Smooth muscle cell (in vitro differentiated cells): ENCODE results near the gene PLRG1. TPM values are rescaled to one million over a fixed set of nuclear protein-coding genes. Genes with fewer than 3 reads are reported as not detected.

Experiments
- DNase-seq: peaks from one replicate; lab custom pipeline; 2025; ENCODE audit not compliant: unreplicated experiment; lab: John Stamatoyannopoulos, UW
- H2AFZ ChIP-seq: fragments of 200-600 bp; sonication (generic); 2 replicates; pipeline ENCODE4 v1.6.0; 2016; ENCODE audit warnings: antibody characterized with exemption, low read depth, mild to moderate bottlenecking
- H3F3A ChIP-seq: fragments of 200-600 bp; sonication (generic); 2 replicates; pipeline ENCODE4 v1.6.0; 2017; ENCODE audit warnings: antibody characterized with exemption, low read depth
- H3K27ac ChIP-seq: fragments of 200-600 bp; sonication (generic); 2 replicates; pipeline ENCODE4 v1.5.1; 2016; ENCODE audit warnings: low read depth, mild to moderate bottlenecking
- H3K27me3 ChIP-seq: fragments of 200-600 bp; sonication (generic); 2 replicates; pipeline ENCODE4 v1.6.1; 2016; ENCODE audit warnings: low read depth, mild to moderate bottlenecking
- H3K36me3 ChIP-seq: fragments of 200-600 bp; sonication (generic); 2 replicates; pipeline ENCODE4 v1.5.1; 2016; ENCODE audit warnings: low read depth
- H3K4me1 ChIP-seq: fragments of 200-600 bp; sonication (generic); 2 replicates; pipeline ENCODE4 v1.5.1; 2016; ENCODE audit warnings: low read depth
- H3K4me2 ChIP-seq: fragments of 200-600 bp; sonication (generic); 2 replicates; pipeline ENCODE4 v1.6.0; 2016; ENCODE audit warnings: mild to moderate bottlenecking
- H3K4me3 ChIP-seq: fragments of 200-600 bp; sonication (generic); 2 replicates; pipeline ENCODE4 v1.5.1; 2016; ENCODE audit warnings: mild to moderate bottlenecking
- H3K79me2 ChIP-seq: fragments of 200-600 bp; sonication (generic); 2 replicates; pipeline ENCODE4 v1.6.0; 2016; ENCODE audit warnings: low read depth, mild to moderate bottlenecking
- H3K9ac ChIP-seq: fragments of 200-600 bp; sonication (generic); 2 replicates; pipeline ENCODE4 v1.6.0; 2016; ENCODE audit warnings: low read depth
- H3K9me3 ChIP-seq: fragments of 200-600 bp; sonication (generic); replicated peaks from 2 replicates; pipeline ENCODE4 v1.5.1; 2016; ENCODE audit warnings: low read depth
- H4K20me1 ChIP-seq: fragments of 200-600 bp; sonication (generic); 2 replicates; pipeline ENCODE4 v1.6.0; 2016; ENCODE audit warnings: low read depth
- CTCF ChIP-seq: fragments of 200-600 bp; sonication (generic); IDR thresholded peaks from 2 replicates; pipeline ENCODE4 v1.5.1; 2017; ENCODE audit warnings: borderline replicate concordance, mild to moderate bottlenecking, antibody characterized with exemption; ENCODE audit not compliant: insufficient read depth, poor library complexity, severe bottlenecking
- WGBS: methylation state at CpG from one replicate; pipeline ENCODE4 v1.1.7; 2016; ENCODE audit warnings: low lambda C conversion rate; 5-methylcytosine and 5-hydroxymethylcytosine counted together
- polyA plus RNA-seq: library from polyadenylated mRNA; unstranded; fragments of >200 nt; fragmentation: Nextera tagmentation; extraction: Ambion mirVana; gene quantifications from 2 replicates; pipeline ENCODE4 v1.2.1, GENCODE V29; 2016
- total RNA-seq: library from RNA; depleted of rRNA; stranded (reverse); fragments of >200 nt; gene quantifications from 2 replicates; pipeline ENCODE4 v1.2.3, GENCODE V29; 2014

The PLRG1 gene
- total and polyA plus RNA-seq, 2 experiments from 2014 or later, result 66.2 to 88.1 TPM

GRCh38 chr4:154589296-154590197, 39.3 kb upstream of the PLRG1 start:
- TF ChIP-seq CTCF, result no peak
- H3K9ac ChIP-seq, result no peak overlapping the region
- no peaks in the 10 kb centered on the region for H3K9me3 ChIP-seq
- H3K4me3 ChIP-seq, result peak overlapping the region; percentile 33
- H3F3A ChIP-seq, result no peaks in the 10 kb centered on the region
- H3K4me1 ChIP-seq, result no peaks in the 10 kb centered on the region
- H3K27me3 ChIP-seq, result no peaks in the 10 kb centered on the region
- no peak for DNase-seq
- H3K27ac ChIP-seq, result no peak overlapping the region
- no peak overlapping the region for H3K4me2 ChIP-seq
- no peaks in the 10 kb centered on the region for H3K79me2 ChIP-seq
- H2AFZ ChIP-seq, result no peak overlapping the region
- no peaks in the 10 kb centered on the region for H3K36me3 ChIP-seq
- no peaks in the 10 kb centered on the region for H4K20me1 ChIP-seq
- WGBS, result 75% methylated on average over 7 of the region's 7 CpGs

GRCh38 chr4:154588198-154588597, 38.0 kb upstream of the PLRG1 start:
- no peak for DNase-seq
- Histone ChIP-seq H3K4me2 (no peak overlapping the region), H3F3A (no peaks in the 10 kb centered on the region), H3K4me1 (no peaks in the 10 kb centered on the region), H3K9ac (no peak overlapping the region), H2AFZ (no peak overlapping the region), H3K79me2 (no peaks in the 10 kb centered on the region), H3K9me3 (no peaks in the 10 kb centered on the region), H3K27ac (no peak overlapping the region), H4K20me1 (no peaks in the 10 kb centered on the region), H3K27me3 (no peaks in the 10 kb centered on the region), H3K36me3 (no peaks in the 10 kb centered on the region), H3K4me3 (no peak overlapping the region)
- no peak for TF ChIP-seq CTCF
- WGBS, result 86% methylated on average over 2 of the region's 2 CpGs

DNA sequence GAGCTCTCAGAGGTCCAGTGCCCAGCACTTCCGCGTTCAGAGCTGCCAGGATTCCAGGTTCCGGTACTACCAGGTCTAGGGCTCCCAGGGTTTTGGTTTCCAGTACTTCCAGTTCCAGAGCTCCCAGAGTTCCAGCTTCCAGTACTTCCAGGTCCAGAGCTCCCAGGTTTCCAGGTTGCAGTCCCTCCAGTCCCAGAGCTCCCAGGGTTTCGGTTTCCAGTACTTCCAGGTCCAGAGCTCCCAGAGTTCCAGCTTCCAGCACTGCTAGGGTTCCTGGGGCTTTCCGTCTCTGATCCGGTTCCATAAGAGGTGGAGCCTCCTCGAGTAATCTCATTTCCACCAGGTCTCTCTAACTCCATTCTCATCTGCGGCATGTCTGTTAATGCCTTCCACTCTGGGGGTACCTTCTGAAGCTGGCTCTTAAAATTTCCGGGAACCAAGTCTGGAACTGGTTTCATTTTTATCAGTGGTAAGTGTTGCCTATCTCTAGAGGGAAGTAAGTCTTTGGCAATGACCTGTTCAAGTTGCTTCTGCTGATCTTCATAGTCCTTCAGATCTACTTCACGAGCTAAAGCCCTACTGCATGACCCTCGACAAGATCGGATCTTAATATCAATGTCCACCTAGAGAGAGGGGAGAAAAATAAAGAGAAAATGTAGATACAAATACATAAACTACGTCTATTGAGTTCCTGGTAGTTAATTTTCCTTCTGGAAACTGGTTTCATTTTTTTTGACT, 36.3 kb upstream of the PLRG1 start:
- no peak for DNase-seq
- Histone ChIP-seq H3K27me3 (no peaks in the 10 kb centered on the region), H3K79me2 (no peaks in the 10 kb centered on the region), H3K36me3 (no peaks in the 10 kb centered on the region), H3K27ac (no peak overlapping the region), H3K4me2 (no peak overlapping the region), H4K20me1 (no peaks in the 10 kb centered on the region), H3K9me3 (no peaks in the 10 kb centered on the region), H3K4me3 (no peak overlapping the region), H3K9ac (no peak overlapping the region), H3K4me1 (no peaks in the 10 kb centered on the region), H2AFZ (no peak overlapping the region), H3F3A (no peaks in the 10 kb centered on the region)
- no peak for TF ChIP-seq CTCF
- 95% methylated on average over 13 of the region's 13 CpGs for WGBS
